HepG2 (cell line): ENCODE measurements around the gene SHC1. TPM values are rescaled to one million over a fixed set of nuclear protein-coding genes. Genes with fewer than 3 reads are reported as not detected.

Experiments used
- AGO2 ChIP-seq: fragments of 200-400 bp; formaldehyde crosslinking; optimal IDR thresholded peaks from 2 replicates; pipeline ENCODE3; 2017; ENCODE audit warnings: mild to moderate bottlenecking, low read depth, low read length, moderate library complexity
- ATAD3A ChIP-seq: sonication (generic); formaldehyde crosslinking; IDR thresholded peaks from 2 replicates; pipeline ENCODE4 v1.4.0; 2020; ENCODE audit warnings: missing genetic modification reagents
- BRF2 ChIP-seq: sonication (generic); formaldehyde crosslinking; IDR thresholded peaks from 2 replicates; pipeline ENCODE4 v1.8.1; 2022; ENCODE audit warnings: mild to moderate bottlenecking, missing genetic modification reagents
- CSRNP2 ChIP-seq: sonication (generic); formaldehyde crosslinking; conservative IDR thresholded peaks from 2 replicates; pipeline ENCODE4 v1.8.0; 2022; ENCODE audit warnings: low read depth, missing genetic modification reagents
- ETV5 ChIP-seq: IDR thresholded peaks from 2 replicates; pipeline ENCODE4 v1.6.1; 2018; ENCODE audit warnings: missing biosample characterization, missing genetic modification reagents, inconsistent platforms, borderline replicate concordance
- MZF1 ChIP-seq: sonication (generic); formaldehyde crosslinking; IDR thresholded peaks from 2 replicates; pipeline ENCODE4 v1.8.1; 2023; ENCODE audit warnings: mild to moderate bottlenecking, missing genetic modification reagents, borderline replicate concordance
- SKI ChIP-seq: fragments of 450-650 bp; IDR thresholded peaks from one replicate; pipeline ENCODE4 v1.6.1; 2018; ENCODE audit warnings: mild to moderate bottlenecking; ENCODE audit not compliant: partially characterized antibody
- SMAD1 ChIP-seq: sonication (generic); formaldehyde crosslinking; IDR thresholded peaks from 2 replicates; pipeline ENCODE4 v1.4.0; 2020; ENCODE audit warnings: missing genetic modification reagents, low read depth, mild to moderate bottlenecking, borderline replicate concordance
- SNAPC4 ChIP-seq: sonication (generic); formaldehyde crosslinking; IDR thresholded peaks from 2 replicates; pipeline ENCODE4 v1.4.0; 2020; ENCODE audit warnings: mild to moderate bottlenecking, missing genetic modification reagents
- SOX13 ChIP-seq, 3 experiments: fragments of 450-650 bp in 1 of 3; sonication (generic) in 1 of 3; formaldehyde crosslinking in 1 of 3; IDR thresholded peaks in 2 of 3; conservative IDR thresholded peaks in 1 of 3; 2 replicates each; pipeline versions ENCODE4 v1.5.0 to v1.6.1; 2016 to 2020; ENCODE audit warnings: antibody characterized with exemption in 1 of 3, mild to moderate bottlenecking in 1 of 3, missing compliant biosample characterization in 1 of 3, missing genetic modification reagents in 1 of 3, moderate library complexity in 1 of 3
- TRIM22 ChIP-seq: fragments of 450-650 bp; IDR thresholded peaks from 2 replicates; pipeline ENCODE4 v1.6.1; 2017
- TSC22D2 ChIP-seq: sonication (generic); formaldehyde crosslinking; IDR thresholded peaks from 2 replicates; pipeline ENCODE4 v1.5.1; 2020; ENCODE audit warnings: missing genetic modification reagents, mild to moderate bottlenecking, borderline replicate concordance
- ZBTB21 ChIP-seq: sonication (generic); formaldehyde crosslinking; IDR thresholded peaks from 2 replicates; pipeline ENCODE4 v1.4.0; 2020; ENCODE audit warnings: missing genetic modification reagents
- ZNF101 ChIP-seq: sonication (generic); formaldehyde crosslinking; IDR thresholded peaks from 2 replicates; pipeline ENCODE4 v1.4.0; 2020; ENCODE audit warnings: mild to moderate bottlenecking, low read depth, missing genetic modification reagents, borderline replicate concordance
- ZNF20 ChIP-seq: sonication (generic); formaldehyde crosslinking; IDR thresholded peaks from 2 replicates; pipeline ENCODE4 v1.4.0; 2020; ENCODE audit warnings: mild to moderate bottlenecking, moderate library complexity, missing genetic modification reagents
- ZNF510 ChIP-seq: sonication (generic); formaldehyde crosslinking; IDR thresholded peaks from 2 replicates; pipeline ENCODE4 v1.4.0; 2020; ENCODE audit warnings: low read depth, mild to moderate bottlenecking, missing genetic modification reagents
- ZNF557 ChIP-seq: sonication (generic); formaldehyde crosslinking; IDR thresholded peaks from 2 replicates; pipeline ENCODE4 v1.4.0; 2020; ENCODE audit warnings: missing genetic modification reagents
- ZNF674 ChIP-seq: sonication (generic); formaldehyde crosslinking; IDR thresholded peaks from 2 replicates; pipeline ENCODE4 v1.5.0; 2020; ENCODE audit warnings: low read depth, mild to moderate bottlenecking, missing genetic modification reagents
- ZNF773 ChIP-seq: sonication (generic); formaldehyde crosslinking; IDR thresholded peaks from 2 replicates; pipeline ENCODE4 v1.4.0; 2020; ENCODE audit warnings: missing genetic modification reagents, borderline replicate concordance
- ZNF841 ChIP-seq: sonication (generic); formaldehyde crosslinking; IDR thresholded peaks from 2 replicates; pipeline ENCODE4 v1.8.1; 2023; ENCODE audit warnings: missing genetic modification reagents, borderline replicate concordance
- polyA plus RNA-seq, 8 experiments: library from polyadenylated mRNA; depleted of rRNA in 3 of 8; stranded (reverse) in 7 of 8; unstranded in 1 of 8; fragments of >200 nt; fragmentation: Illumina TruSeq in 4 of 8; extraction: Trizol in 4 of 8; gene quantifications; 2 replicates each; pipeline versions ENCODE4 v1.2.1 to v1.2.3, GENCODE V29; 2011 to 2016; ENCODE audit warnings: low read depth in 4 of 8, missing spikeins in 1 of 8, mixed read lengths in 1 of 8; ENCODE audit not compliant: insufficient read depth in 1 of 8
- total RNA-seq, 5 experiments: library from RNA; depleted of rRNA; stranded (reverse); fragments of >200 nt; fragmentation: Illumina TruSeq; extraction: Trizol; gene quantifications; 2 replicates each; pipeline ENCODE4 v1.2.3, GENCODE V29; 2016; ENCODE audit warnings: low read depth in 1 of 5

Gene SHC1
- total and polyA plus RNA-seq, 2 of the 13 experiments (the other 11 are each of a cell fraction or from before 2014, with no cell fraction given): 52.0 to 137 TPM

- TF ChIP-seq TRIM22 (no peak), ZNF773 (no peak), ZNF557 (no peak), ETV5 (no peak; the same call in 1 of the 2 replicates), ZNF510 (no peak), MZF1 (CRISPR knock-in tag) (no peak), ZNF841 (CRISPR knock-in tag) (no peak), ZNF20 (CRISPR knock-in tag) (no peak), ZNF101 (CRISPR knock-in tag) (no peak), TSC22D2 (CRISPR knock-in tag) (no peak), SKI (no peak), AGO2 (no peak), SNAPC4 (CRISPR knock-in tag) (peak; percentile 43; the same call in 1 of the 2 replicates), SMAD1 (CRISPR knock-in tag) (no peak), ATAD3A (CRISPR knock-in tag) (no peak), ZBTB21 (no peak), BRF2 (CRISPR knock-in tag) (no peak), SOX13 (IDR thresholded peaks at IDR 0.05) (no peak), SOX13 (CRISPR knock-in tag; conservative IDR thresholded peaks at IDR 0.05 in 1 of 2, IDR thresholded peaks at IDR 0.05 in 1 of 2) (no peak), CSRNP2 (no peak), ZNF674 (CRISPR knock-in tag) (no peak)
Measured at GRCh38 chr1:154982897-154983648, 12.5 kb upstream of the SHC1 start, which contains the start of gene FLAD1 (continued).
